Astrocyte of the hippocampus (primary cell): ENCODE measurements around the gene EXOC4.
A peak's percentile ranks its signal among the peaks of the same experiment; 100 is the strongest.
"Not testable (repeated sequence)": the region's sequence is repeated elsewhere in the genome, so short reads cannot be mapped to it uniquely, and the experiment has no call there.

Source experiments
- DNase-seq: peaks from one replicate; pipeline ENCODE4 v3.0.0; 2011; ENCODE audit warnings: low read depth, low spot score

Gene EXOC4

DNA sequence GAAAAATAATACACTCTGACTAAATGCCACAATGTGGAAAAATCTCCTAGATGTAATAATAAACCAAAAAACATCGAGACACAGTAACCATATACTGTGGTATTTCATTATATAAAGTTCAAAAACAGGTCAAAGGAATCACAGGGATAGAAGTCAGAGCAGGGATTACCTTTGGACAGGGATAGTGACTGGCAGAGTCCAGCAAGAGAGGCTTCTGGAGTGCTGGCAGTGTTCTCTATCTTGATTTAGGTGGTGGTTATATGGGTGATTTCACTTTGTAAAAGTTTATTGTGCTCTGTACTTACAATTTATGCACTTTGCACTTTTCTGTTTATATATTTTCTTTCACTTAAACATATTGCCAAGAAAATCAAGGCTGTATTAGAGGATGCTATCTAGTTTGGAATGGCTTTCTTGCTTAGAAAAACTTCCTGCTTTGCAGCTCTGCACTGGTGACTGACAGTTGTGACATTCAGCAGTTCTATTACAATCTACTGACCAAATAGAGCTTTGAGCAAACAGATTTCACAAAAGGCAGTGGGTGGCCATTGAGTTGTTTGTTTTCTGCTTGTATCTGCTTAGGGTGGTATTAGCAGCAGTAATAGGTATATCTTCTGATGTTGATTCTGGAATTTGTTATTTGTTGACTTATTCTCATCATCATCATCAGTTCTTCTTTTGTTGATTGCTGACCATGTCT is 610.6 kb downstream of the EXOC4 start:
- no peak for DNase-seq

DNA sequence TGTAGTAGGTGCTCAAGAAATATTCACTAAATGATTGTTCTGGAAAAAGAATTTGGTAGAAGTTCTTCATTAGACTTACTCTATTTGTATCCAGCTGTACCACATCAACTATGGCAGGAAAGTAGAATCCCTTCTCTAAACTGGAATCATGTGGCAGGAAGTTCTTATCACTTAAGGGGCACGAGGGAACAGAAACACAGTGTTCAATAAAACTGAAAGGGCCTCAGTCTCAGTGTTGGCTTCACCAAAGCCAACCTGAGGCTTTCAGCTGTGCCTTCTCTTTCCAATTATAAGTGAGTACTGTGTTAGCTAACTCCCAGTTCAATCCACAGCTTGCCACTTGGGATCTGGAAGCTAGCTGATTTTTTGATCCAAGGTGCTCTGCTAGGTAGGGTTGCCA is 616.7 kb downstream of the EXOC4 start:
- DNase-seq, result no peak

DNA sequence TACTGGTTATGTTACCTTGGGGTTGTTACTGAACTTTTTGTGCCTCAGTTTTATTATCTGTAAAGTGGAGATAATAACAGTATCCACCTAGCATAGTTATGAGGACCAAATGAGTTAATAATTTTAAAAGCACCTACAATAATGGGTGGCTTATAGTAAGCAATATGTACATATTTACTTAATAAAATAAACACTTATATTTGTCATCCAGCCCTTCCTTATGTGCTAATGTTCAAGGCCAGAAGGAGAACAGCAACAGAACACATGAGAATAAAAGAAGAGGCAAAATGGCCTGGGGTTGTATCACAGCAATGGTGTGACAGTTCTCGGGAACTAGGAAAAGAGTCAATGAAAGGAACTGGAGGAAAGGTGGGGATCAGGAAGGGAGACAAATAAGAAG is 618.9 kb downstream of the EXOC4 start:
- no peak for DNase-seq

DNA sequence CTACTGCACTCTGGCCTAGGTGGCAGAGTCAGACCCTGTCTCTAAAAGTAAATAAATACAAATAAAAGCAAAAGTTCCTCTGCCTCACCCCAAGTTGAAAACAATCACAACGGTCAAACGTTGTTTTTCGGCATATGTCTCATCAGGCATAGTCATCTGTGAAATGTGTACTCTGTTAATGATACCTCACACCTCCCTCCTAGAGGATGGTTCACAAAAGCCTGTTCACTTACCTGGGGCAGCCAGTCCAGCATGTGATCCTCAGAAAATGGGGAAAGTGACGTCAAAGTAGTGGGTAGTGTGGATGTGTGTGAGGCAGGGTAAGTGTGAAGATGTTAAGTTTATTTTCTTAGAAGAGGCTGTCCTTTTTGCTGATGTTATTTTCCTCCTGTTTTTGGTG is 620.3 kb downstream of the EXOC4 start:
- no peak for DNase-seq

DNA sequence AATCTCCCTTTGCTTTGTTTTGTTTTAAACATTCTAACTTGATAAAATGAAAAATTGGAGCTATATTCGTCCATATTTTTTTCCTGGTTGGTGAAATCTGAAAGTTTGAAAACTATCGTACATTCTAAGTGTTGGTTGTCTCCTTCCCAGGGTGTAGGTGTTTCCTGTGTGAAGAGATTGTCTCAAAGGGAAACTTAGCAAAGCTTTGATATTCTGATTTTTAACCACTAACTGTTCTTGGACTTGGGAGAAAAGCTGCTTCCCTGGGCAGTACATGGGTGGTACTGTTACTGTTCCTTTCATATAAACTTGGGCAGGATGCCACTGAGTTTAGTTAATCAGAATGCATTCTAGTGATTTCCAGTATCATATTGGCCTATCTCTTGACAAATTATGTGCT is 620.8 kb downstream of the EXOC4 start:
- DNase-seq, result no peak

DNA sequence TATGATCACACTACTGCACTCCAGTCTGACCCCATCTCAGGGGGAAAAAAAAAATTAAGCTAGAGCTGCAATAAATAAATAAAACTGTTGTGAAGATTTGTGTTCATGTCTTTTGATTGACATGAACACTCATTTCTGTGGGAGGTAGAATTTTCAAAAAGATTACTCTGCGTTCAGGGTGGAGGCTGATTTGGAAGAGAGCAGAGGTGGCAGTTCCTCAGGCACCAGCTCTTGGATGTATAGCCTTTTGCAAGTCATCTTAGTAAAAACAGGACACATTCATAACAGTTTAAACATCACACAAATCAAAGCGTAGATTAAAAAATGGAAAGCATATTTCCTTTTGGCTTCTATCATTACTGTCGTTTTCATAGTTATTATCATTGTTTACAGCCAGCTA is 630.7 kb downstream of the EXOC4 start:
- no peak for DNase-seq

DNA sequence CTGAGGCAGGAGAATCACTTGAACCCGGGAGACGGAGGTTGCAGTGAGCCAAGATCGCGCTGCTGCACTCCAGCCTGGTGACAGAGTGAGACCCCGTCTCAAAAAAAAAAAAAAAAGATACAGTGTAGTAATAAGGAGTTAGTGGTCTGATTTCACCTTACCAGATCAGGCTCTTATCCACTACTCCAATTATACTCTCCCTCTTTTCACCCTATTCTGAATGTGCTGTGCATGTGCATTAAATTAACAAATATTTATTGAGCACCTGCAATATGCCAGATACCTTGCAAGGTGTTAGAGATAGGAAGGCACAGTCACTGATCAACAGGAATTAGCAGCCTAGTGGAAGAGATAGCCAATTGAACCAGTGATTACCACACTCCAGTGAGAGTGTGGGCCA is 632.3 kb downstream of the EXOC4 start:
- no peak for DNase-seq

DNA sequence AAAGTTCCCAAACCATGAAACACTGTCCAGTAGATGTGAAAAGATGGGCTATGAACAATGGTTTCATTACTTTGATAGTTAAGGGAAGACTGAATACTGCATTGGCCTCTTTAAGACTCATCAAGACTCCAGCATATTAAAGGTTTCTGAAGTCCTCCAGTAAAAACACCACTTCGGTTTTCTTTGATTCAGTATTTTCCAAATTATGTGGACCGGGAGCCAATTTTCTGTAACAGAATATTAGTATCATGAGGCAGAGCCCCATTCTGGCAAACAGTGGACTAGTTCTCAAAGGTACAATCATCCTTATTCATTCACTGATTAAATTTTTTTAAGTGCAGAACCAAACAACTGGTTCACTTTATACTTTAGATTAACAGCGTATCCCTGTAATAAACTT is 633.2 kb downstream of the EXOC4 start:
- no peak for DNase-seq

DNA sequence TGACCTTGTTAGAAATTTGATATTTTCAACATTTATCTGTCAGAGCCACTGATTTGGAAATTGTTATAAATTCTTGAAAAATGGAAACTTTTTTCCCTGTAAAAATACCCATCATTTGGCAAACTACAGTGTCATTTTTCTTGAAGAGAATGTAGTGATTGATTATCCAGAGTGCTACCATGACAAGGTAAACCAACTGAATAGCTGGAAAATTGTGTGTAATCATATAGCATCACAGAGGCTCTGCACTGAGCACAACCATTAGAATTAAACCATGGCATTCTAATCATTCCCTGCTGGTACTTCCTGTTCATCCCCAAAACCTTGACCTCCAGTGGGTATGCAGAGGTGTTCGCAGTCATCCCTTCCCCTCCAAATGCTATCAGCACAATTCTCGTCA is 633.9 kb downstream of the EXOC4 start:
- no peak for DNase-seq

DNA sequence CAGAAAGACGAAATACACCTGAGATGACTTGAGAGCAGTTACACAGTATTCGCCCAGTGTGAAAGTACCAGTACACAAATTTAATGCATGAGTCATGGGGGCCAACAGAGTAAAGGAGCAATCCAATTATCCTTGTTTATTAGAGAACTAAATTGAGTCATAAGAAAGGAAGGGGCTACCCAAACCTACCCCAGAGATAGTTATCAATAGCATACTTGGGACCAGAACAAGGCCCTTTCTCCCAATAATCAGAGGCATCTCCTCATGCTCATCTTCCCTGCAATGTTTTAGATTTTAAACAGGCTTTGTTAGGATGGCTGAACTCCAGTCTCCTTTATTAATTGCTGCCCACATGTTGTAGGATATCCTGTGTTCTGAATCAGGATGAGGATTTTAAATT is 634.6 kb downstream of the EXOC4 start:
- DNase-seq, result peak; percentile 39

DNA sequence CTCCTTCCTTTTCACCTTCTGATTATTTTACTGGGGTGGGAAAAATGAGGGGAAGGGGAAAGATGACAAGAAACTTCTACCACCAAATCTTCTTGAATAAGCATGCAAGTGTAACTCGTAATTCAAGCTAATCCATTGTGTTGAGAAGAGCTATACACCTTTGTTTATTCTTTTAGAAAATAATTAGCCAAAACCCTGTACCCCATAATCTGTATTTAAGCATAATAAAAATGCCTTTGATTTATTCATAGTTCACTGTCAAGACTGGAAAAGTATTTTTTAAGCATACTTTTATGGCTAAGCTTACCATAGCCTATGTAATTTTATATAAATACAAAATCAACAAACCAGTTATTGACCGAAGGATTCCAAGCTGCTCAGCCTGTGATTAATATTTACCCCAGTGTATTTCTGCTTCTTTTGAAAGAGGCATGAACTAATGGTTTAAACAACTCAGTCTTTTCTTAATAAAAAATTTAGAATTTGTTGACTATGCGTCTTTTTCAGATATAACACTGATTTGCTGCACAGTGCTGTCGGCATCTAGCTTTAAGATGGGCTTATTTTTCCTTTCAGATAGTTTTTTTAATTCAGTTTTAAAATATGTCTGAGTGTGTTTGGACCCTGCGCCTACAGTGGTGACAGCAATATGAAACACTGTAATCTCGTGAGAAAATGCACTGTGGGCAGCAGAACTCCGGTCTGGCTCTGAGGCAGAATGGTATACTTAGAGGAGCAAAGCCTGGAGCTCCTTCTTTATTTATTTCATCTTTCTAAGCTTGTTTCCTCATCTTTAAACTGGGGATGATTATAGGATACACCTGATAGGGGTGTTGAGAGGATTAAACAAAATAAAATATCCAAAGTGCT is 635.4 kb downstream of the EXOC4 start:
- no peak for DNase-seq

DNA sequence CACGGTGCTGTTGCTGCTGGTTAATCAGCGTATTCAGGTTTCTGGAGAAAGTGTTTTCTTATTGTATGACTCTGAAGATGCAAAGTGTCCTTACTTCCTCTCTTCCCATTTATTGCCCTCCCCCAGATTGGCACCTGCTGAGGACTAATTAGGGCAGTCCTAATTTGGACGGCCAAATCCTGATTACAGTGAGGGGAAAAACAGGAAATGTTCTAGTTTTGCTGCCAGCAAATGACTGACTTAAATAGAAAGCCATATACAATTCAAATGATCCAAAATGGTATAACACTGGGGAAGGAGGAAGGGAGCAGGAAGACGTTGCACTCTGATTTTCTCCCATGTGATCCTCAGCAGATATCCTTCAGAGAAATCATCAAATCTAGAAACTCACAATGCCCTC is 651.9 kb downstream of the EXOC4 start:
- DNase-seq, result no peak

DNA sequence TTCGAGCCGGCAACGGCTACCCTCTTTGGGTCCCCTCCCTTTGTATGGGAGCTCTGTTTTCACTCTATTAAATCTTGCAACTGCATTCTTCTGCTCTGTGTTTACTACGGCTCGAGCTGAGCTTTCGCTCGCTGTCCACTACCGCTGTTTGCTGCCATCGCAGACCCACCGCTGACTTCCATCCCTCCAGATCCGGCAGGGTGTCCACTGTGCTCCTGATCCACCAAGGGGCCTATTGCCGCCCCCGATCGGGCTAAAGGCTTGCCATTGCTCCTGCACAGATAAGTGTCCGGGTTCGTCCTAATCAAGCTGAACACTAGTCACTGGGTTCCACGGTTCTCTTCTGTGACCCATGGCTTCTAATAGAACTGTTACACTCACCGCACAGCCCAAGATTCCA is 653.7 kb downstream of the EXOC4 start:
- not testable (repeated sequence) for DNase-seq

DNA sequence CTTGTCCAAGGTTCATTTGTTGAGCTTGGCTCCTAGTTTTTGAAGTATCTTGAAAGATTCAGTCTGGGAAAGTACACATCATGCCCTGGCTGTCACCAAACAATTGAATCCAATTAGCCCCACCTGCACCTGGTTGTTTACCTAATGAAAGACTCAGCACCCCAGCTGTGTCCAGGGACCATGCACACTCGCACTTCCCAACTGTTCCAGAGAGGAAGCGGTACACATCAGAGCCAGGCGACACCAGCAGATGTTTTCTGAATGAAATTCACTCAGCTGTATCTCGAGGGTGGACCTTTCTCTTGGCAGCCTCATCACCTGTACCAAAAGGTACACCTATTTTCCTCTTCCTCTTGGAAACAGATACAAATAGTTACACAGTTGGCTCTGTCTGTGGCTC is 657.9 kb downstream of the EXOC4 start:
- no peak for DNase-seq

DNA sequence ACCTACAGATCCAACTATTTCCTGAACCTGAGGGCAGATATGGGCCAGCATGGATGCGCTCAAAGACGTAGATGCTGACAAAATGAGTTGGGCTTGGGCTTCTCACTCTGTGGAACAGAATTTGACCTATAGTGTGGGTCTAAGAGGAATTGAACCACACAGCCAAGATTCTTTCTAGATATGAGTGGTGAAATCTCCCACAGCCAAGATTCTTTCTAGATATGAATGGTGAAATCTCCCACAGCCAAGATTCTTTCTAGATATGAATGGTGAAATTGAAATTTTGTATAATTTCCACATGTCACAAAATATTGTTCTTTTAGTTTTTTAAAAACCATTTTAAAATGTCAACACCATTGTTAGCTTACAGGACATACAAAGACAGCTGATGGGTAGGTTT is 658.8 kb downstream of the EXOC4 start:
- DNase-seq, result no peak

DNA sequence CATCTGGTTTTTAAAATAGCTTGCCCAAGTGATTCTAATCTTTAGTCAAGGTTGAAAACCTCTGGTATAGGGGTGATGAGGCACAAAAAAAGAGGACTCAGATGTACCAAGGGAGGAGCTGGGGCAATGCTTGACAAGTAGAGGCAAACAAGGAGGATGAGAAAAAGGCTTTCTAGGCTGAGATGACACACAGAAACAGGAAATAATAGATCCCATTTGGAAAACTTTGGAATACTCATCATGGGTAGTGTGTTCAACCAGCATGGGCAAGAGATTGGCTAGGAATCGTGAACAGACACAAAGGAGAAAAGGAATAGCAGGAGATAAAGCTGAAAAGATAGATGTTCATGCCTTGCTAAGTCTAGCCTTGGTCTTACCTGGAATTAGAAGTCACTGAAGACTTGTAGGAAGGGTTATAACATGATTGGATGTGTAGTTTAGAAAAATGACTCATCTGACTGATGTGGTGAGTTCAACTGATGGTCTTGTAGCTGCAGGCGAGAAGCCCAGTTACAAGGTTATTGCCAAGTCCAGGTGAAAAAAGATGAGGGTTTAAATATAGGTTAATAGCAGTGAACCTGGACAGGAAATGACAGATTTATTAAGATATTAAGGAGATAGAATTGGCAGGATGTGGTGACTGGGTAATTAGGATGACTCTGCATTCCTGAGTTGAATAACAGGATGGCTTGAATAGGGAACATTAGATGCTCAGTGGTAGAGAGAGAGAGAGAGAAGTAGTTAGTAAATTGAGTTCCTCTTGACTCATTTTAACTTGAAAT is 660.2 kb downstream of the EXOC4 start:
- DNase-seq, result peak; percentile 28

DNA sequence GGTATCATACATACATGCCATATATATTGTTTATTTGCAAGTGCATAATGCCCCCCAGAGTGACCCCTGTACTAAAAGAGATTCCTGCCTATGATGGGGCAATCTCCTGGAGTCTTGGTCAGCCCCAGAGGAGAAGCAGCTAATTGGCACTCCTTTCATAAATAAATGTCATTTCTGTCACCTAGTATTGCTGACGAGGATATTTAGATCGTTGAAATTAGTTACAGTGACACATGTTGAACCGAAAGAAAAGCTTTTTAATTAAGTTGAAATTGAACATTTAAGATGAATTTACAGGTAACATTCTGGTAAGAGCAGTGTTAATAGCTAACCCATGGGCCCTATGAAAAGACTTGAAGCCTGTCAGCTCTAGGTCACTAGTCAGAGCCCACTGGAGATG is 663.7 kb downstream of the EXOC4 start:
- DNase-seq, result no peak

DNA sequence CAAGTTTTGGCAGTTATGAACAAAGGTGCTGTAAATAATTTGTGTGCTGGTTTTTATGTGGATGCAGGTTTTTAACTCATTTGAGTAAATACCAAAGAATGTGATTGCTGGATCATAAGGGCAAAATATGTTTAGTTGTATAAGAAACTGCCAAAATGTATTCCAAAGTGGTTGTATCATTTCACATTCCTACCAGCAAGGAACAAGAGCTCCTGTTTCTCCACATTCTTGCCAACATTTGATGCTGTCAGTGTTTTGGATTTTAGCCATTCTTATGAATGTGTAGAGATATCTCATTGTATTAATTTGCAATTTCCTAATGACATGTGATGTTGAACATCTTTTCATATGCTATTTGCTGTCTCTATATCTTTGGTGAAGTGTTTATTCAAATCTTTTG is 666.9 kb downstream of the EXOC4 start:
- no peak for DNase-seq

DNA sequence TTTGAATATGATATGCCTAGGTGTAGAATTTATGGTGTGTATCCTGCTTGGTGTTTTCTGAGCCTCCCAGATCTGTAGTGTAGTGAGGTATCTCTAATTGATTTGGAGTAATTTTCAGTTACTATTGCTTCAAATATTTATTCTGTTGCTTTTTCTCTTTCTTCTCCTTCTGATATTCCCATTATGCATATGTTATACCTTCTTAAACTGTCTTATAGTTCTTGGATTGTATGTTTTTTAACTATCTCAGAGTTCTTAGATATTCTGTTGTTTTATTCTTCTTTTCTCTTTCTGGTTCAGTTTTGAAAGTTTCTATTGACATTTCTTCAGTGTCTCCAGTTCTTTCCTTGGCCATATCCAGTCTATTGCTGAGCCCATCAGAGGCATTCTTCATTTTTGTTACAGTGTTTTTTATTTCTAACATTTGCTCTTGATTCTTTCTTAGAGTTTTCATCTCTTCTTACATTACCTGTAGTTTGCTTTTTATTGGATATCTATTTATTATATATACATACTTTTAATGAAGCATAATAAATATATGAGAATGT is 668.8 kb downstream of the EXOC4 start:
- no peak for DNase-seq

DNA sequence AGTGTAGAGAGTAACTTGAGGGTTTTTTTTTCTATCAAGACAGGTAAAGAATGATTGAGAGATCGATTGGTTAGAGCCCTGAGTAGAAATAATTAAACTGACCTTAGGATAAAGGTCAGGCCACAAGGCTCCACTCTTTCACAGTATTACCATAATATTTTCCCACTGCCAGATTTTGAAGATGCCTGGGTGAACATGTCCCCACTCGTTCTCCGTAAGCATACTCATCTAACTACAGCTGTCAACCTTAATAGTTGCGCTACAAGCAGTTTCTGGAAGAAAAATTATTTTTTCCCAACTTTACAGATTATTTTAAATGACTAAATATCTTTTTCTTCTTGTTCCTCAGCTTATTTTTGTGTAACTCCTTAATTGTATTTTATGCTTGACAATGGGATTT is 671.1 kb downstream of the EXOC4 start:
- DNase-seq, result no peak

DNA sequence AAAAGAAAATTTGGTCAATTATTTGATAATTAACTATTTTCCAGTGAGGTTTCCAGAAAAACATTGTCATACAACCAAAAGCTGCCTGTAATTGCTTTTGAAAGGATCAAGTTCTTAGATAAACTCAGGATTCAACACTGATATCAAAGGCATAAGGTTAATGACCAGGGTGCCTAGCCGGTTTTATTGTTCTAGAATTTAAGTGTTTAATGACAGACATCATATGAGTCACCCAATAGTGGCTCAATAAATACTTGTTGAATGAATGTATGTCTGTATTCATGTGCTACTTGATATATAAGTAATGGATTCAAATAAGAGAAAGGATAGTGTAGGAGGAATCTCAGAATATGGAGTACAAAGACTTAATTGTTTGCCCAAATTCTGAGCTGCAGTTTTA is 678.2 kb downstream of the EXOC4 start:
- no peak for DNase-seq

DNA sequence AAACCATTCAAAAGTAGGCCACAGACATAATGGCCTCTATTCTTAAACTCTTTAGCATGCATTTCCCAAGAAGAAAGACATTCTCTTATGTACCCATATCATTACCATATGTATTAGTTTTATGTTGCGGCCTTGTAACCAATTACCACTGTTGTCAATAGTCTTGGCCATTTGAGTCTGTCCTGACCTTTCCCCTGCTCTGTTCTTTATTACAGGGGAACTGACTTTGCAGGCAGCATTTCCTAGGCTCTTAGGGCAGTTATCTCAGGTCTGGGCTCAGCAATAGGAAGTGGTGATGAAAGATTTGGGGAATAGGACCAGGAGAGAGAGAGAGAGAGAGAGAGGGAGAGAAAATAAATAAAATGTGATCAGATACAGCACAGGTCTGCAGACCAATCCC is 679.7 kb downstream of the EXOC4 start:
- DNase-seq, result no peak
